ENCODE results near the gene BNIP3. TPM values are rescaled to one million over a fixed set of nuclear protein-coding genes. Genes with fewer than 3 reads are reported as not detected.

The BNIP3 gene
- total RNA-seq, 1 donor from 2014 or later: 88.9 TPM

DNA sequence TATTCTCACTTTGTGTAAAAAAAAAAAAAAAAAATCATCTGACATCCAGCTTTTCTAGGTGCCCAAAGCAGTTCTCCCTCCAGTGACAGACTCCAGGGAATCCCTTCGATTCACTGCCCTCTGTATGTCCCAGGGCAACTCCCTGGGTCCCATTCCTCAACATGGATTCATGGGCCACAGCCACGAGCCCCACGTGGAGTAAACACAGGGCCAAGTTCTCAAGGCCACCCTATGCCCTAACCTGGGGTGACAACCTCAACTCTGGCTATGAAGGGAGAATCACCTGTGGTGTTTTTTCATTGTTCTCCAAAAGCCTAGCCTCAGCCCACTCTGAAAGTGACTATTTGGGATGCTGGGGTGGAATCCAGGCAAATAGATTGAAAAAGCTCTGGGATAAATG is 3.4 kb downstream of the BNIP3 start:
- TF ChIP-seq, protein P1, sequence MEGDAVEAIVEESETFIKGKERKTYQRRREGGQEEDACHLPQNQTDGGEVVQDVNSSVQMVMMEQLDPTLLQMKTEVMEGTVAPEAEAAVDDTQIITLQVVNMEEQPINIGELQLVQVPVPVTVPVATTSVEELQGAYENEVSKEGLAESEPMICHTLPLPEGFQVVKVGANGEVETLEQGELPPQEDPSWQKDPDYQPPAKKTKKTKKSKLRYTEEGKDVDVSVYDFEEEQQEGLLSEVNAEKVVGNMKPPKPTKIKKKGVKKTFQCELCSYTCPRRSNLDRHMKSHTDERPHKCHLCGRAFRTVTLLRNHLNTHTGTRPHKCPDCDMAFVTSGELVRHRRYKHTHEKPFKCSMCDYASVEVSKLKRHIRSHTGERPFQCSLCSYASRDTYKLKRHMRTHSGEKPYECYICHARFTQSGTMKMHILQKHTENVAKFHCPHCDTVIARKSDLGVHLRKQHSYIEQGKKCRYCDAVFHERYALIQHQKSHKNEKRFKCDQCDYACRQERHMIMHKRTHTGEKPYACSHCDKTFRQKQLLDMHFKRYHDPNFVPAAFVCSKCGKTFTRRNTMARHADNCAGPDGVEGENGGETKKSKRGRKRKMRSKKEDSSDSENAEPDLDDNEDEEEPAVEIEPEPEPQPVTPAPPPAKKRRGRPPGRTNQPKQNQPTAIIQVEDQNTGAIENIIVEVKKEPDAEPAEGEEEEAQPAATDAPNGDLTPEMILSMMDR (IDR thresholded peaks at IDR 0.05): no peak
- Mint-ChIP-seq H3K9me3 (ENCODE audit: low read depth) (no peaks in the 10 kb centered on the region), H3K36me3 (ENCODE audit: low read depth) (peaks cover 2% of the 10 kb centered on the region), H3K27ac (ENCODE audit: unreplicated experiment) (no peak overlapping the region), H3K4me1 (ENCODE audit: low read depth) (peaks cover 63% of the 10 kb centered on the region), H3K4me3 (ENCODE audit: unreplicated experiment) (no peak overlapping the region), H3K27me3 (ENCODE audit: low read depth) (no peaks in the 10 kb centered on the region)
- DNase-seq (ENCODE audit: low spot score): no peak

DNA sequence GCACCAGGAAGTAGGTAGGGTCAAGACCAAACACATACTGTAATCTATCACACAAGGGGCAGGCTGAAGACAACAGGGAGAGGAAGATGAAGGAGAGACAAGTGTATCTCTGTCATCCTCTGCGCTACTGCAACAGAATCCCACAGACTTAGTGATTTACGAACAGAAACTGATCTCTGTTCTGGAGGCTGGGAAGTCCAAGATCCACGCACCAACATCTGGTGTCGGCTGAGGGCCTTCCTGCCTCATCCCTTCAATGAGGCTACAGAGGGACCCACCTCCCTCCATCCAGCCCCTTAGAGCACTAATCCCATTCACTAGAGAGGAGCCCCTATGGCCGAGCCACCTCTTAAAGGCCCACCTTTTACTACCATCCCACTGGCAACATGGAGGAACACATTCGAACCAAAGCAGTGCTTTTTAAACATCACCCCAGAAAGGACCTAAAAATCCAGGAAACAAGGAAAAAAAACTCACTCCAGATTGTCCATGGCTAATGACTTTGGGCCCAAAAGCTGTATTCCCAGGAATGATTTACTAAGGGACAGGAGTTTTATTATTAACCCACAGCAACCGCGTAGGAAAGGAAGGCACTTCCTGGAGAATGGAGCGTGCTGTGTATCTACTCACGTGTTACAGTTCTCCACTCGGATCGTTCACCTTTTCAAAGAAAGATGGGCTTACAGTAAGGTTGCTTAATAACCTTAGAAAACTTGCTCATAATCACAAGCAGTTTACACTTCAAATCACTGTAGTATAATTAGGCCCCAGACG is 4.2 kb downstream of the BNIP3 start:
- H3K27ac Mint-ChIP-seq (ENCODE audit: unreplicated experiment): no peak overlapping the region
- H3K4me1 Mint-ChIP-seq (ENCODE audit: low read depth): peaks cover 68% of the 10 kb centered on the region
- peaks cover 2% of the 10 kb centered on the region for H3K36me3 Mint-ChIP-seq (ENCODE audit: low read depth)
- no peak overlapping the region for H3K4me3 Mint-ChIP-seq (ENCODE audit: unreplicated experiment)
- H3K9me3 Mint-ChIP-seq (ENCODE audit: low read depth): no peaks in the 10 kb centered on the region
- TF ChIP-seq, protein P1 (IDR thresholded peaks at IDR 0.05): no peak
- no peak for DNase-seq (ENCODE audit: low spot score)
- no peaks in the 10 kb centered on the region for H3K27me3 Mint-ChIP-seq (ENCODE audit: low read depth)

DNA sequence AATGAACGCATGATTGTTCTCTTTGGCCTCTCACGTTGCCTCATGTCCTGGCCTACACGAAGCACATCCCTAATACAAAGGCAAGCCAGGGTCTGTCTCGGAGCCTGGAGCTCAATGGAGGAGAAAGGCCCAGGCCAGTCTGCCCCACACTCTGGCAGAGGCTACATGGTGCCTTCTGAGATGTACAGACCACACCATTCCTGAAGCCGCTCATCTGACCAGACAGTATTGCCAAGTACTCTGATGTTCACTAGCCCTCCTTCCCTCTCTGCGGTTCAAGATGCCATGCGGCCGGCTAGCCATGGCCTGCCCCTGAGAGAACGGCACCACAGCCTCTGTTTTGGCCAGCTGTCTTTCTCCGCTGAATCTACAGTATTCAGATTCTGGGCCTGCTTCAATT is 5.9 kb downstream of the BNIP3 start:
- DNase-seq (ENCODE audit: low spot score): no peak
- Mint-ChIP-seq H3K9me3 (ENCODE audit: low read depth) (no peaks in the 10 kb centered on the region), H3K4me1 (ENCODE audit: low read depth) (peaks cover 67% of the 10 kb centered on the region), H3K36me3 (ENCODE audit: low read depth) (peaks cover 9% of the 10 kb centered on the region), H3K27me3 (ENCODE audit: low read depth) (no peaks in the 10 kb centered on the region), H3K27ac (ENCODE audit: unreplicated experiment) (no peak overlapping the region), H3K4me3 (ENCODE audit: unreplicated experiment) (no peak overlapping the region)
- TF ChIP-seq, protein P1 (IDR thresholded peaks at IDR 0.05): no peak

DNA sequence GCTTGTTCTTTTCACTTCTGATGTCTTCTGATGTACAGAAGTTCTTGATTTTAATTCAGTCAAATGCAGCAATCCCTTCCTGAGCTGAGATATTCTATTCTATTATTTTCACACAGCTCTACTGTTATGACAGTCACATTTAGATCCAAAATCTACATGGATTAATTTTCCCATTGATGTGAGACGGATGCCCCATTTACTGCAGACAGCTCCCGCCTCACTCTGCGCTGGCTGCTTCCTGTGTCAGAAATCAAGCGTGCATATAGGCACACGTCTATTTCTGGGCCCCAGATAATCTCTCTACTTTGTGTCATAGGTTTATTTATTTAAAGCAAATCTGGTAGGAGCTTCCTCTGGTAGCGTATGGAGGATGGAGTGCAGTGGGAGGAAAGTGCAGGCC is 6.7 kb downstream of the BNIP3 start:
- Mint-ChIP-seq H3K36me3 (ENCODE audit: low read depth) (peaks cover 15% of the 10 kb centered on the region), H3K27ac (ENCODE audit: unreplicated experiment) (no peak overlapping the region)
- no peak for DNase-seq (ENCODE audit: low spot score)

DNA sequence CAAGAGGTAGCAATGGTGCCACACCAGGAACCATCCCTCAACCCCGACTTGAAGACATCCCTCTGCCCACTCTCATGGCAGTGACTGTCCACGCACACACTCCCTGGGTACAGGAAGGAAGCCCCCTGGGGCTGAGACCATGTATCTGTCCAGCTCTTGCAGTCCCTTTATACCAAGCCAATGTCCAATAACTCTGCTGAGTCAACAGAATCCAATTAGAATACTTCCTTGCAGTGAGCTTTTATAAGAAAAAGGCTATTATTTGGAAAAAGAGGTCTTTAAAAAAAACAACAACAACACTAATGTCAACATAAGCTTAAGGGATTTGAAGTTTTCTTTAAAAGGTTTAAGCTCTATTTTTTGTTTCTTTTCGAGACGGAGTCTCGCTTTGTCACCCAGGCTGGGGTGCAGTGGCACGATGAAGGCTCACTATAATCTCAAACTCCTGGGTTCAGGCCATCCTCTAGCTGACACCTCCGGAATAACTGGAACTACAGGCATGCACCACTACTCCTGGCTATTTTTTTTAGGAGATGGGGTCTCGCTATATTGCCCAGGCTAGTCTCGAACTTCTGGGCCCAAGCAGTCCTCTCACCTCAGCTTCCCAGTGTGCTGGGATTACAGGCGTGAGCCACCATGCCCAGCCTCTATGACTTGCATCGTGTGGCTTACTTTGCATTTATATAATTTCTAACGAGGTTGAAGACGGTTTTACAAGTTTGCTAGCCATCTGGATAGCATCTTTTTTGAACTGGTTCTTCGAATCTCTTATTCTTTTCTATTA is 7.5 kb downstream of the BNIP3 start:
- Mint-ChIP-seq H3K27me3 (ENCODE audit: low read depth) (no peaks in the 10 kb centered on the region), H3K27ac (ENCODE audit: unreplicated experiment) (no peak overlapping the region), H3K9me3 (ENCODE audit: low read depth) (no peaks in the 10 kb centered on the region), H3K4me3 (ENCODE audit: unreplicated experiment) (no peak overlapping the region), H3K4me1 (ENCODE audit: low read depth) (peaks cover 56% of the 10 kb centered on the region), H3K36me3 (ENCODE audit: low read depth) (peaks cover 16% of the 10 kb centered on the region)
- TF ChIP-seq, protein P1 (IDR thresholded peaks at IDR 0.05): no peak
- no peak for DNase-seq (ENCODE audit: low spot score)

More for the DNA sequence above, 6.7 kb downstream of the BNIP3 start:
- no peaks in the 10 kb centered on the region for H3K9me3 Mint-ChIP-seq (ENCODE audit: low read depth)
- H3K4me3 Mint-ChIP-seq (ENCODE audit: unreplicated experiment): no peak overlapping the region
- H3K4me1 Mint-ChIP-seq (ENCODE audit: low read depth): peaks cover 63% of the 10 kb centered on the region
- TF ChIP-seq, protein P1 (IDR thresholded peaks at IDR 0.05): no peak
- H3K27me3 Mint-ChIP-seq (ENCODE audit: low read depth): no peaks in the 10 kb centered on the region
